ENCODE measurements around the gene PSMB3. TPM values are rescaled to one million over a fixed set of nuclear protein-coding genes. Genes with fewer than 3 reads are reported as not detected.

The PSMB3 gene
- polyA plus RNA-seq (ENCODE audit: insufficient read length in 3 of 3) = 100 to 1,000 TPM; 105 to 120 (median 109) TPM
- long read RNA-seq, donor 1, transcript PSMB3-210 (2 exons, 562 nt) = minor isoform, 16 of 103 reads
- long read RNA-seq, donor 1, transcript PSMB3-209 (3 exons, 426 nt) = minor isoform, 6 of 103 reads
- long read RNA-seq, donor 1, transcript PSMB3-211 (6 exons, 773 nt) = major isoform, 75 of 103 reads
- long read RNA-seq, donor 1, partial matches to known transcripts = 5 of 103 reads
- long read RNA-seq, donor 1, other reads (novel, unspliced or antisense) = 0 of 103 reads
- long read RNA-seq, donor 2, transcript PSMB3-211 (6 exons, 773 nt) = major isoform, 62 of 93 reads
- long read RNA-seq, donor 2, transcript PSMB3-209 (3 exons, 426 nt) = minor isoform, 9 of 93 reads
- long read RNA-seq, donor 2, transcript PSMB3-210 (2 exons, 562 nt) = minor isoform, 12 of 93 reads
- long read RNA-seq, donor 2, partial matches to known transcripts = 7 of 93 reads
- long read RNA-seq, donor 2, other reads (novel, unspliced or antisense) = 0 of 93 reads
- long read RNA-seq, donor 3, transcript PSMB3-211 (6 exons, 773 nt) = major isoform, 116 of 156 reads
- long read RNA-seq, donor 3, transcript PSMB3-210 (2 exons, 562 nt) = minor isoform, 16 of 156 reads
- long read RNA-seq, donor 3, transcript PSMB3-209 (3 exons, 426 nt) = minor isoform, 11 of 156 reads
- long read RNA-seq, donor 3, partial matches to known transcripts = 11 of 156 reads
- long read RNA-seq, donor 3, other reads (novel, unspliced or antisense) = 0 of 156 reads
- long read RNA-seq, donor 4, transcript PSMB3-210 (2 exons, 562 nt) = minor isoform, 6 of 94 reads
- long read RNA-seq, donor 4, transcript PSMB3-211 (6 exons, 773 nt) = major isoform, 74 of 94 reads
- long read RNA-seq, donor 4, transcript PSMB3-209 (3 exons, 426 nt) = minor isoform, 6 of 94 reads
- long read RNA-seq, donor 4, partial matches to known transcripts = 7 of 94 reads
- long read RNA-seq, donor 4, other reads (novel, unspliced or antisense) = 0 of 94 reads
- long read RNA-seq, donor 5 = 0 reads
- long read RNA-seq, donor 6, transcript PSMB3-209 (3 exons, 426 nt) = minor isoform, 13 of 103 reads
- long read RNA-seq, donor 6, transcript PSMB3-210 (2 exons, 562 nt) = minor isoform, 16 of 103 reads
- long read RNA-seq, donor 6, transcript PSMB3-211 (6 exons, 773 nt) = major isoform, 67 of 103 reads
- long read RNA-seq, donor 6, partial matches to known transcripts = 5 of 103 reads
- long read RNA-seq, donor 6, other reads (novel, unspliced or antisense) = 0 of 103 reads
- long read RNA-seq, donor 7, transcript PSMB3-210 (2 exons, 562 nt) = minor isoform, 26 of 182 reads
- long read RNA-seq, donor 7, transcript PSMB3-211 (6 exons, 773 nt) = major isoform, 122 of 182 reads
- long read RNA-seq, donor 7, transcript PSMB3-209 (3 exons, 426 nt) = minor isoform, 16 of 182 reads
- long read RNA-seq, donor 7, transcript PSMB3-212 (5 exons, 552 nt) = minor isoform, 5 of 182 reads
- long read RNA-seq, donor 7, partial matches to known transcripts = 13 of 182 reads
- long read RNA-seq, donor 7, other reads (novel, unspliced or antisense) = 0 of 182 reads
- long read RNA-seq, donor 8 = 0 reads
- long read RNA-seq, donor 9, transcript PSMB3-210 (2 exons, 562 nt) = minor isoform, 13 of 4,530 reads
- long read RNA-seq, donor 9, transcript PSMB3-211 (6 exons, 773 nt) = major isoform, 88 of 4,530 reads
- long read RNA-seq, donor 9, partial matches to known transcripts = 4,370 of 4,530 reads
- long read RNA-seq, donor 9, other reads (novel, unspliced or antisense) = 54 of 4,530 reads
- long read RNA-seq, donor 10, transcript PSMB3-211 (6 exons, 773 nt) = major isoform, 98 of 156 reads
- long read RNA-seq, donor 10, transcript PSMB3-210 (2 exons, 562 nt) = minor isoform, 25 of 156 reads
- long read RNA-seq, donor 10, transcript PSMB3-209 (3 exons, 426 nt) = minor isoform, 15 of 156 reads
- long read RNA-seq, donor 10, partial matches to known transcripts = 14 of 156 reads
- long read RNA-seq, donor 10, other reads (novel, unspliced or antisense) = 0 of 156 reads
- long read RNA-seq, donor 11, transcript PSMB3-211 (6 exons, 773 nt) = major isoform, 50 of 58 reads
- long read RNA-seq, donor 11, partial matches to known transcripts = 0 of 58 reads
- long read RNA-seq, donor 11, other reads (novel, unspliced or antisense) = 0 of 58 reads
- long read RNA-seq, donor 12, transcript PSMB3-210 (2 exons, 562 nt) = minor isoform, 6 of 48 reads
- long read RNA-seq, donor 12, transcript PSMB3-211 (6 exons, 773 nt) = major isoform, 38 of 48 reads
- long read RNA-seq, donor 12, partial matches to known transcripts = 0 of 48 reads
- long read RNA-seq, donor 12, other reads (novel, unspliced or antisense) = 0 of 48 reads
- long read RNA-seq, donor 13 = 0 reads
- long read RNA-seq, donor 14, transcript PSMB3-211 (6 exons, 773 nt) = major isoform, 87 of 9,534 reads
- long read RNA-seq, donor 14, transcript PSMB3-209 (3 exons, 426 nt) = minor isoform, 5 of 9,534 reads
- long read RNA-seq, donor 14, transcript PSMB3-210 (2 exons, 562 nt) = minor isoform, 10 of 9,534 reads
- long read RNA-seq, donor 14, partial matches to known transcripts = 9,301 of 9,534 reads
- long read RNA-seq, donor 14, other reads (novel, unspliced or antisense) = 129 of 9,534 reads
- long read RNA-seq, donor 15, transcript PSMB3-211 (6 exons, 773 nt) = major isoform, 41 of 58 reads
- long read RNA-seq, donor 15, transcript PSMB3-209 (3 exons, 426 nt) = minor isoform, 8 of 58 reads
- long read RNA-seq, donor 15, transcript PSMB3-210 (2 exons, 562 nt) = minor isoform, 8 of 58 reads
- long read RNA-seq, donor 15, partial matches to known transcripts = 0 of 58 reads
- long read RNA-seq, donor 15, other reads (novel, unspliced or antisense) = 0 of 58 reads
- long read RNA-seq, donor 16, transcript PSMB3-209 (3 exons, 426 nt) = minor isoform, 12 of 188 reads
- long read RNA-seq, donor 16, transcript PSMB3-211 (6 exons, 773 nt) = major isoform, 144 of 188 reads
- long read RNA-seq, donor 16, transcript PSMB3-210 (2 exons, 562 nt) = minor isoform, 9 of 188 reads
- long read RNA-seq, donor 16, partial matches to known transcripts = 21 of 188 reads
- long read RNA-seq, donor 16, other reads (novel, unspliced or antisense) = 0 of 188 reads

GRCh38 chr17:38752308-38753070 lies at the start of gene PSMB3:
PSMB3 (plus strand) TSS chr17:38752741; CDS start chr17:38752827, 86 bp downstream.
- DNase-seq (ENCODE audit: extremely low read depth in 1 of 11, low read depth in 9 of 11, low spot score in 4 of 11) = peak; percentile 94 to 100 (median 98)

- no peak for DNase-seq (ENCODE audit: extremely low read depth in 1 of 11, low read depth in 9 of 11, low spot score in 4 of 11)
Observed at GRCh38 chr17:38702916-38703741, 49.4 kb upstream of the PSMB3 start.

- DNase-seq (ENCODE audit: extremely low read depth in 1 of 11, low read depth in 9 of 11, low spot score in 4 of 11) = peak in 9 of 11 donors; percentile 73 to 90 (median 81)
Observed at GRCh38 chr17:38703742-38704605, 48.6 kb upstream of the PSMB3 start.

GRCh38 chr17:38704606-38705522 lies 47.7 kb upstream of the PSMB3 start, which contains the start of gene MLLT6:
MLLT6 (plus strand) TSS chr17:38705273; CDS start chr17:38705633, 360 bp downstream.
- peak in 6 of 11 donors; percentile 69 to 80 (median 78) for DNase-seq (ENCODE audit: extremely low read depth in 1 of 11, low read depth in 9 of 11, low spot score in 4 of 11)

GRCh38 chr17:38705523-38705802 lies 47.1 kb upstream of the PSMB3 start:
- no peak for DNase-seq (ENCODE audit: extremely low read depth in 1 of 11, low read depth in 9 of 11, low spot score in 4 of 11)

GRCh38 chr17:38705803-38706504 lies 46.6 kb upstream of the PSMB3 start:
- DNase-seq (ENCODE audit: extremely low read depth in 1 of 11, low read depth in 9 of 11, low spot score in 4 of 11) = peak in 1 of 11 donors; percentile 40

- DNase-seq (ENCODE audit: extremely low read depth in 1 of 11, low read depth in 9 of 11, low spot score in 4 of 11) = no peak
Observed at GRCh38 chr17:38706505-38707216, 45.9 kb upstream of the PSMB3 start.

- no peak for DNase-seq (ENCODE audit: extremely low read depth in 1 of 11, low read depth in 9 of 11, low spot score in 4 of 11)
Observed at GRCh38 chr17:38707678-38708351, 44.7 kb upstream of the PSMB3 start.

- no peak for DNase-seq (ENCODE audit: extremely low read depth in 1 of 11, low read depth in 9 of 11, low spot score in 4 of 11)
Observed at GRCh38 chr17:38709104-38709820, 43.3 kb upstream of the PSMB3 start.
